ENCODE results near the gene HAO1.

DNA sequence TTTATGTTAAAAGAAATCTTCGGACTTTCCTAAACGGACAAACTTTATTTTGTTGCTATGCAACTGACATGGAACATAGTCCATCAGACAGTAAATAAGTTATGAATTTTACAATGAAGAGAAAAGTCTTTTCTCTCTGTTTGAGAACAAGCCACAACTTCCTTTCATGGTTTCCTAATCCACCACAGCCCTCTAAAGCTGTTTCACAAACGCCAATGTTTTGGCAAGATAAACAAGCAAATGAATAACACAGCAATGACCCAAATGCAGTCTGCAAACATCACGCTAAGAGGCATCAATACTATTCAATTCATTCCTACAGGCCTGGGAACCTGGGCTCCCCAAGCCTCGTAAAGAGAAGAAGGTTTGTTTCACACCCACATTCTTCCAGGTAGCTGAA, 60.4 kb downstream of the HAO1 start:
- TF ChIP-seq, protein P1, sequence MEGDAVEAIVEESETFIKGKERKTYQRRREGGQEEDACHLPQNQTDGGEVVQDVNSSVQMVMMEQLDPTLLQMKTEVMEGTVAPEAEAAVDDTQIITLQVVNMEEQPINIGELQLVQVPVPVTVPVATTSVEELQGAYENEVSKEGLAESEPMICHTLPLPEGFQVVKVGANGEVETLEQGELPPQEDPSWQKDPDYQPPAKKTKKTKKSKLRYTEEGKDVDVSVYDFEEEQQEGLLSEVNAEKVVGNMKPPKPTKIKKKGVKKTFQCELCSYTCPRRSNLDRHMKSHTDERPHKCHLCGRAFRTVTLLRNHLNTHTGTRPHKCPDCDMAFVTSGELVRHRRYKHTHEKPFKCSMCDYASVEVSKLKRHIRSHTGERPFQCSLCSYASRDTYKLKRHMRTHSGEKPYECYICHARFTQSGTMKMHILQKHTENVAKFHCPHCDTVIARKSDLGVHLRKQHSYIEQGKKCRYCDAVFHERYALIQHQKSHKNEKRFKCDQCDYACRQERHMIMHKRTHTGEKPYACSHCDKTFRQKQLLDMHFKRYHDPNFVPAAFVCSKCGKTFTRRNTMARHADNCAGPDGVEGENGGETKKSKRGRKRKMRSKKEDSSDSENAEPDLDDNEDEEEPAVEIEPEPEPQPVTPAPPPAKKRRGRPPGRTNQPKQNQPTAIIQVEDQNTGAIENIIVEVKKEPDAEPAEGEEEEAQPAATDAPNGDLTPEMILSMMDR (IDR thresholded peaks at IDR 0.05; ENCODE audit: insufficient read depth, low read depth, low read length), result no peak
- TF ChIP-seq EZH2 (IDR thresholded peaks at IDR 0.05; ENCODE audit: insufficient read depth, low read length), result no peak
